ENCODE data around the gene CCDC194.

GRCh38 chr19:17424743-17425365, 30.9 kb upstream of the CCDC194 start:
- TF ChIP-seq CTCF (IDR thresholded peaks at IDR 0.05; ENCODE audit: borderline replicate concordance, extremely low read depth, low read length, poor library complexity, severe bottlenecking) (peak; percentile 47), EZH2 (IDR thresholded peaks at IDR 0.05; ENCODE audit: borderline replicate concordance, low read depth, low read length, severe bottlenecking) (no peak)
